H9 (cell line): ENCODE data around the gene UVRAG. TPM values are rescaled to one million over a fixed set of nuclear protein-coding genes. Genes with fewer than 3 reads are reported as not detected.

Experiments used
- DNase-seq: peaks from one replicate; pipeline ENCODE4 v3.0.0-alpha.2; 2017
- H2AFZ ChIP-seq: one replicate; pipeline ENCODE4 v1.6.1; 2013; ENCODE audit warnings: mild to moderate bottlenecking, low read length, control low read depth, moderate library complexity
- H2AK5ac ChIP-seq: 2 replicates; pipeline ENCODE4 v1.6.1; 2013; ENCODE audit warnings: low read length, control low read depth, mixed read lengths; ENCODE audit not compliant: insufficient read length
- H2BK120ac ChIP-seq: one replicate; pipeline ENCODE4 v1.6.1; 2013; ENCODE audit warnings: low read depth, mild to moderate bottlenecking, low read length, control low read depth, inconsistent platforms; ENCODE audit not compliant: poor library complexity, severe bottlenecking
- H2BK12ac ChIP-seq: 2 replicates; pipeline ENCODE4 v1.6.1; 2013; ENCODE audit warnings: low read length, control low read depth, mixed read lengths, low read depth; ENCODE audit not compliant: insufficient read length
- H2BK15ac ChIP-seq: 2 replicates; pipeline ENCODE4 v1.6.1; 2013; ENCODE audit warnings: low read depth, low read length, control low read depth
- H2BK20ac ChIP-seq: one replicate; pipeline ENCODE4 v1.6.1; 2013; ENCODE audit warnings: low read depth, mild to moderate bottlenecking, low read length, control low read depth, inconsistent platforms; ENCODE audit not compliant: poor library complexity, severe bottlenecking
- H2BK5ac ChIP-seq: 2 replicates; pipeline ENCODE4 v1.6.1; 2013; ENCODE audit warnings: low read length, control low read depth, mixed read lengths; ENCODE audit not compliant: insufficient read length
- H3K14ac ChIP-seq: 2 replicates; pipeline ENCODE4 v1.6.1; 2013; ENCODE audit warnings: low read length, control low read depth; ENCODE audit not compliant: insufficient read depth
- H3K18ac ChIP-seq: 2 replicates; pipeline ENCODE4 v1.6.1; 2013; ENCODE audit warnings: low read depth, mild to moderate bottlenecking, mixed read lengths, low read length, control low read depth; ENCODE audit not compliant: insufficient read length
- H3K23ac ChIP-seq: 2 replicates; pipeline ENCODE4 v1.6.1; 2013; ENCODE audit warnings: low read length, control low read depth, mixed read lengths, low read depth; ENCODE audit not compliant: insufficient read length
- H3K23me2 ChIP-seq: 2 replicates; pipeline ENCODE4 v1.6.1; 2013; ENCODE audit warnings: low read depth, mild to moderate bottlenecking, mixed read lengths, low read length, control low read depth; ENCODE audit not compliant: insufficient read length, poor library complexity, severe bottlenecking
- H3K27ac ChIP-seq: 2 replicates; pipeline ENCODE4 v1.5.1; 2013; ENCODE audit warnings: low read length, control low read depth, mixed read lengths, low read depth; ENCODE audit not compliant: insufficient read length
- H3K27me3 ChIP-seq: 2 replicates; pipeline ENCODE4 v1.6.1; 2013; ENCODE audit warnings: low read length, control low read depth, inconsistent platforms; ENCODE audit not compliant: insufficient read depth
- H3K4ac ChIP-seq: 2 replicates; pipeline ENCODE4 v1.6.1; 2013; ENCODE audit warnings: low read depth, mild to moderate bottlenecking, control low read depth, inconsistent platforms, low read length, moderate library complexity
- H3K4me1 ChIP-seq: 2 replicates; pipeline ENCODE4 v1.6.1; 2013; ENCODE audit warnings: low read length, control low read depth, inconsistent platforms; ENCODE audit not compliant: insufficient read depth
- H3K4me2 ChIP-seq: 2 replicates; pipeline ENCODE4 v1.6.1; 2013; ENCODE audit warnings: low read length, control low read depth, mixed read lengths; ENCODE audit not compliant: insufficient read length, insufficient read depth
- H3K56ac ChIP-seq: 2 replicates; pipeline ENCODE4 v1.6.1; 2013; ENCODE audit warnings: low read depth, mild to moderate bottlenecking, mixed read lengths, low read length, control low read depth; ENCODE audit not compliant: insufficient read length
- H3K79me1 ChIP-seq: 2 replicates; pipeline ENCODE4 v1.6.1; 2013; ENCODE audit warnings: low read depth, mild to moderate bottlenecking, moderate library complexity, low read length, control low read depth, inconsistent platforms; ENCODE audit not compliant: insufficient read depth, poor library complexity, severe bottlenecking
- H3K79me2 ChIP-seq: 2 replicates; pipeline ENCODE4 v1.6.1; 2013; ENCODE audit warnings: low read length, control low read depth, inconsistent platforms; ENCODE audit not compliant: insufficient read depth
- H3K9ac ChIP-seq: 2 replicates; pipeline ENCODE4 v1.6.1; 2013; ENCODE audit warnings: low read length, control low read depth, mixed read lengths; ENCODE audit not compliant: insufficient read length; ENCODE audit errors: extremely low read depth
- H3K9me3 ChIP-seq: one replicate; pipeline ENCODE4 v1.6.1; 2013; ENCODE audit warnings: low read depth, low read length, inconsistent platforms; ENCODE audit not compliant: control insufficient read depth
- H3T11ph ChIP-seq: one replicate; pipeline ENCODE4 v1.6.1; 2013; ENCODE audit warnings: mild to moderate bottlenecking, low read length, control low read depth, inconsistent platforms
- H4K20me1 ChIP-seq: one replicate; pipeline ENCODE4 v1.6.1; 2013; ENCODE audit not compliant: control insufficient read depth, insufficient read length, insufficient read depth
- H4K5ac ChIP-seq: 2 replicates; pipeline ENCODE4 v1.6.1; 2013; ENCODE audit warnings: low read depth, mild to moderate bottlenecking, mixed read lengths, low read length, control low read depth; ENCODE audit not compliant: insufficient read length
- H4K8ac ChIP-seq: replicated peaks from 2 replicates; pipeline ENCODE4 v1.6.1; 2013; ENCODE audit warnings: low read length, control low read depth, mixed read lengths, low read depth; ENCODE audit not compliant: insufficient read length
- H4K91ac ChIP-seq: 2 replicates; pipeline ENCODE4 v1.6.1; 2013; ENCODE audit warnings: low read depth, mild to moderate bottlenecking, moderate library complexity, mixed read lengths, low read length, control low read depth; ENCODE audit not compliant: insufficient read length
- H3K27ac Mint-ChIP-seq, 3 experiments: 2 replicates in 2 of 3; 3 replicates in 1 of 3; pipeline ENCODE4 v1.8.0; 2020 to 2021; ENCODE audit warnings: mixed read lengths in 3 of 3, mild to moderate bottlenecking in 1 of 3, moderate library complexity in 1 of 3
- H3K27me3 Mint-ChIP-seq: 2 replicates; pipeline ENCODE4 v1.8.0; 2021; ENCODE audit warnings: low read depth, mild to moderate bottlenecking, moderate library complexity, mixed read lengths
- H3K36me3 Mint-ChIP-seq, 3 experiments: 2 replicates in 2 of 3; 3 replicates in 1 of 3; pipeline ENCODE4 v1.8.0; 2020 to 2021; ENCODE audit warnings: low read depth in 3 of 3, mixed read lengths in 3 of 3; ENCODE audit not compliant: insufficient read depth in 1 of 3
- H3K4me1 Mint-ChIP-seq, 2 experiments: 2 replicates each; pipeline ENCODE4 v1.8.0; 2020; ENCODE audit warnings: mixed read lengths in 2 of 2
- H3K4me3 Mint-ChIP-seq, 2 experiments: 2 replicates in 1 of 2; 3 replicates in 1 of 2; pipeline ENCODE4 v1.8.0; 2020 to 2021; ENCODE audit warnings: mild to moderate bottlenecking in 2 of 2, mixed read lengths in 2 of 2, moderate library complexity in 1 of 2
- H3K9me3 Mint-ChIP-seq, 2 experiments: 2 replicates in 1 of 2; 3 replicates in 1 of 2; pipeline ENCODE4 v1.8.0; 2020; ENCODE audit warnings: mild to moderate bottlenecking in 2 of 2, mixed read lengths in 2 of 2, moderate library complexity in 1 of 2
- CTCF ChIP-seq: fragments of 200-600 bp; sonication (generic); conservative IDR thresholded peaks from 3 replicates; pipeline ENCODE4 v1.8.0; 2021; ENCODE audit warnings: antibody characterized with exemption, mild to moderate bottlenecking
- WGBS: extraction: QIAGEN DNeasy Blood & Tissue Kit; methylation state at CpG from one replicate; pipeline ENCODE4 v1.1.7; 2013; ENCODE audit warnings: missing lambda C conversion rate, low lambda C conversion rate, mixed read lengths; ENCODE audit not compliant: insufficient read length; ENCODE audit errors: extremely low coverage; 5-methylcytosine and 5-hydroxymethylcytosine counted together
- total RNA-seq: library from RNA; stranded (reverse); gene quantifications from 2 replicates; pipeline ENCODE4 v1.2.1, GENCODE V29; 2021

The UVRAG gene
- total RNA-seq, 1 experiment from 2014 or later: 18.5 TPM

- H3K23me2 ChIP-seq: no peaks in the 10 kb centered on the region
- Mint-ChIP-seq H3K27me3 (peaks cover 2% of the 10 kb centered on the region; the same call in 1 of the 2 replicates), H3K27ac (0 out of 7 replicates have a peak overlapping the region, but pooled peaks of 1 of the 3 experiments have one; percentile 15), H3K9me3 (peaks cover 5 to 6% of the 10 kb centered on the region in 2 experiments; a peak in 3 of 5 replicates), H3K4me3 (no peak overlapping the region), H3K4me1 (no peaks in the 10 kb centered on the region), H3K36me3 (peaks cover 15 to 43% (median 41%) of the 10 kb centered on the region in 3 experiments)
- H3K79me1 ChIP-seq: no peaks in the 10 kb centered on the region
- no peak overlapping the region for H4K8ac ChIP-seq
- H3K56ac ChIP-seq: no peak overlapping the region
- no peak overlapping the region for H2BK120ac ChIP-seq
- no peaks in the 10 kb centered on the region for H3K27me3 ChIP-seq
- no peak overlapping the region for H3K18ac ChIP-seq
- no peak overlapping the region for H3K27ac ChIP-seq
- H2AK5ac ChIP-seq: no peak overlapping the region
- no peak for DNase-seq
- H2BK12ac ChIP-seq: no peak overlapping the region
- WGBS: no CpG with 5 or more reads among the region's 1 CpG
- H3K23ac ChIP-seq: no peak overlapping the region
- no peaks in the 10 kb centered on the region for H4K20me1 ChIP-seq
- no peak overlapping the region for H3K14ac ChIP-seq
- no peak overlapping the region for H4K91ac ChIP-seq
- TF ChIP-seq CTCF: no peak; the same call in 2 of the 3 replicates
- no peak overlapping the region for H2AFZ ChIP-seq
- H3K4me1 ChIP-seq: no peaks in the 10 kb centered on the region
- no peak overlapping the region for H2BK15ac ChIP-seq
- H4K5ac ChIP-seq: no peak overlapping the region
- H3K9ac ChIP-seq: no peak overlapping the region
- H3K9me3 ChIP-seq: no peaks in the 10 kb centered on the region
- H3K4me2 ChIP-seq: no peak overlapping the region
- H2BK20ac ChIP-seq: no peak overlapping the region
- no peaks in the 10 kb centered on the region for H3K79me2 ChIP-seq
- no peak overlapping the region for H3T11ph ChIP-seq
- no peak overlapping the region for H3K4ac ChIP-seq
- H2BK5ac ChIP-seq: no peak overlapping the region
Observed at GRCh38 chr11:76013526-76013925, 198.5 kb downstream of the UVRAG start.
